Measurements from ENCODE around the gene RNF38. TPM values are rescaled to one million over a fixed set of nuclear protein-coding genes. Genes with fewer than 3 reads are reported as not detected.
"Not testable (repeated sequence)": the region's sequence is repeated elsewhere in the genome, so short reads cannot be mapped to it uniquely, and the experiment has no call there.

Gene RNF38
- 10 to 100 TPM; 25.5 to 55.5 (median 32.0) TPM for total RNA-seq

- Histone ChIP-seq H3K9me3 (no peaks in the 10 kb centered on the region), H3K4me3 (peak within 1 kb of the TSS; percentile 61 to 96 (median 84)), H3K27me3 (no peaks in the 10 kb centered on the region), H3K36me3 (no peaks in the 10 kb centered on the region), H3K27ac (peak within 1 kb of the TSS; percentile 92 to 99 (median 95)), H3K4me1 (peaks cover 4 to 58% (median 24%) of the 10 kb centered on the region in 4 donors)
- DNase-seq (ENCODE audit: low spot score in 2 of 2), result no peak
- WGBS, 2 donors, result 1% methylated on average over 12 of the region's 12 CpGs
- no peak for TF ChIP-seq CTCF (IDR thresholded peaks at IDR 0.05)
- no peak for TF ChIP-seq EP300 (IDR thresholded peaks at IDR 0.05)
- TF ChIP-seq POLR2A (IDR thresholded peaks at IDR 0.05), result no peak
Measured at GRCh38 chr9:36399980-36400331, at the start of gene RNF38. RNF38 (minus strand) TSS chr9:36400269; CDS start chr9:36400108, 161 bp downstream.

GRCh38 chr9:36448555-36448954 lies 48.5 kb upstream of the RNF38 start:
- H3K4me3 ChIP-seq; H3K27ac ChIP-seq; H3K27me3 ChIP-seq; H3K9me3 ChIP-seq; H3K36me3 ChIP-seq; DNase-seq (ENCODE audit: low spot score in 2 of 2): not testable (repeated sequence)
- peaks cover 0 to 51% (median 3%) of the 10 kb centered on the region in 4 donors for H3K4me1 ChIP-seq
- WGBS, 2 donors, result 55 to 62% methylated on average over 9 of the region's 9 CpGs

- no peaks in the 10 kb centered on the region for H3K36me3 ChIP-seq
- H3K27me3 ChIP-seq, result no peaks in the 10 kb centered on the region
- TF ChIP-seq CTCF (IDR thresholded peaks at IDR 0.05) (no peak), EP300 (IDR thresholded peaks at IDR 0.05) (no peak), POLR2A (IDR thresholded peaks at IDR 0.05) (no peak)
- H3K9me3 ChIP-seq, result no peaks in the 10 kb centered on the region
- peaks cover 0 to 51% (median 3%) of the 10 kb centered on the region in 4 donors for H3K4me1 ChIP-seq
- peak overlapping the region in 1 of 4 donors; percentile 25 for H3K27ac ChIP-seq
- 33 to 48% methylated on average over 1 of the region's 1 CpG for WGBS, 2 donors
- DNase-seq (ENCODE audit: low spot score in 2 of 2), result no peak
- no peak overlapping the region for H3K4me3 ChIP-seq
Measured at GRCh38 chr9:36448017-36448416, 47.9 kb upstream of the RNF38 start.

- WGBS, 2 donors, result 89 to 96% methylated on average over 10 of the region's 10 CpGs
- H3K4me3 ChIP-seq, result not testable (repeated sequence)
Measured at GRCh38 chr9:36446678-36447077, 46.6 kb upstream of the RNF38 start.

GRCh38 chr9:36445800-36446361 lies 45.8 kb upstream of the RNF38 start:
- TF ChIP-seq CTCF (IDR thresholded peaks at IDR 0.05), result no peak
- TF ChIP-seq EP300 (IDR thresholded peaks at IDR 0.05), result no peak
- TF ChIP-seq POLR2A (IDR thresholded peaks at IDR 0.05), result no peak
- WGBS, 2 donors, result 48 to 53% methylated on average over 5 of the region's 5 CpGs
- Histone ChIP-seq H3K4me1 (peaks cover 0 to 73% (median 7%) of the 10 kb centered on the region in 4 donors), H3K4me3 (no peak overlapping the region), H3K36me3 (no peaks in the 10 kb centered on the region), H3K9me3 (no peaks in the 10 kb centered on the region), H3K27me3 (no peaks in the 10 kb centered on the region), H3K27ac (peak overlapping the region in 2 of 4 donors; percentile 32 to 49)
- DNase-seq (ENCODE audit: low spot score in 2 of 2), result no peak

More at GRCh38 chr9:36446678-36447077, 46.6 kb upstream of the RNF38 start:
- not testable (repeated sequence) for H3K27me3 ChIP-seq; H3K27ac ChIP-seq; H3K36me3 ChIP-seq; H3K9me3 ChIP-seq; DNase-seq (ENCODE audit: low spot score in 2 of 2)
- H3K4me1 ChIP-seq, result peaks cover 0 to 65% (median 3%) of the 10 kb centered on the region in 4 donors

GRCh38 chr9:36444203-36444602 lies 44.1 kb upstream of the RNF38 start:
- Histone ChIP-seq H3K27ac (no peak overlapping the region), H3K4me1 (peaks cover 0 to 66% (median 7%) of the 10 kb centered on the region in 4 donors), H3K27me3 (no peaks in the 10 kb centered on the region), H3K9me3 (no peaks in the 10 kb centered on the region), H3K4me3 (no peak overlapping the region), H3K36me3 (peaks cover 0 to 6% (median 0%) of the 10 kb centered on the region in 3 donors)
- TF ChIP-seq EP300 (IDR thresholded peaks at IDR 0.05) (no peak), POLR2A (IDR thresholded peaks at IDR 0.05) (no peak), CTCF (IDR thresholded peaks at IDR 0.05) (no peak)
- WGBS, 2 donors, result 70 to 75% methylated on average over 2 of the region's 2 CpGs
- DNase-seq (ENCODE audit: low spot score in 2 of 2), result no peak
